ENCODE results near the gene SKAP2. TPM values are rescaled to one million over a fixed set of nuclear protein-coding genes. Genes with fewer than 3 reads are reported as not detected.

The SKAP2 gene
- total RNA-seq, 1 donor from 2014 or later = 3.6 TPM

- H3K4me3 Mint-ChIP-seq = no peak overlapping the region
- no peak overlapping the region for H3K27ac Mint-ChIP-seq
These were observed 155.0 kb downstream of the SKAP2 start for GRCh38 chr7:26709210-26709990.

DNA sequence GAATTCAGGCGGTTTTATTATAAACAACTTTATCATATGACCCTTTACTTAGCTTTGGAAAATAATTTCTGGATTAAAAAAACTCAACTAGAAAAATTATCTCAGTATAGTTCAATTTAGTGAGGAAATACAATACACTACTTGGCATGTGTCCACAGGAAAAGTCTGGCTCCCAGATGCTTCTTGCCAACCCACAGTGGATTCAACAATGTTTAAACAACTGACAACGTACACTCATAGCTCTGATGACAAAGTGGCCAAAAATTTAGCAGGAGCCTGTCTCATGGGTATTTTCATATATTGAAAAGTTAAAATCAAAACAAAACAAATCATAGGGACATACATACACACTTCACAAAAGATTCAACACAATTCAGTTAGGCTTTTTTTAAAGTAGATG lies 158.8 kb downstream of the SKAP2 start:
- DNase-seq = no peak
- no peak overlapping the region for H3K27ac Mint-ChIP-seq
- peaks cover 22% of the 10 kb centered on the region for H3K27me3 Mint-ChIP-seq
- no peaks in the 10 kb centered on the region for H3K4me1 Mint-ChIP-seq
- no peaks in the 10 kb centered on the region for H3K9me3 Mint-ChIP-seq
- intact Hi-C loops (cut with micrococcal nuclease) = no loop called here
- no peak overlapping the region for H3K4me3 Mint-ChIP-seq
- H3K36me3 Mint-ChIP-seq (ENCODE audit: low read depth) = no peaks in the 10 kb centered on the region

More at GRCh38 chr7:26709210-26709990, 155.0 kb downstream of the SKAP2 start:
- H3K9me3 Mint-ChIP-seq = no peaks in the 10 kb centered on the region
- intact Hi-C loops (cut with micrococcal nuclease) = no loop called here
- no peaks in the 10 kb centered on the region for H3K4me1 Mint-ChIP-seq
- no peak for DNase-seq
- peaks cover 10% of the 10 kb centered on the region for H3K27me3 Mint-ChIP-seq
- H3K36me3 Mint-ChIP-seq (ENCODE audit: low read depth) = no peaks in the 10 kb centered on the region

DNA sequence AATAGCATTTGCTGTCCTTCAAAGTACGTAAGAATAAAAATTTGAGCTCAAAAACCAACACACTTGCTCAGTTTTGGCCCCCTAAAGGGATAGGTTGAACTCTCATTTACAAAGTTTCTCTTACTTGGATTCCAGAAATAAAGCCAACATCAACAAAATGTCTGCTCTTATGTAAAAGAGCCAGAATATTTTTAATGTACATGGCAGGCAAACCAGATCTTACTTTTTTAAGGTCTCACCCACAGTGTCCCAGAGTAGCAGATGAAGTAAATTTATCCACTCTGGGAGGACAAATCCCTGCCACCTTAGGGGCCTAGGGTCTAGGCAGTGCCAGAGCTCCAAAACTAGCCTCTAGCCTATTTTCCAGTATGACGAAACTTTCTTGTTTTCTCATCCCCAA lies 159.6 kb downstream of the SKAP2 start:
- H3K36me3 Mint-ChIP-seq (ENCODE audit: low read depth) = no peaks in the 10 kb centered on the region
- no peak for DNase-seq
- intact Hi-C loops (cut with micrococcal nuclease) = no loop called here
- no peaks in the 10 kb centered on the region for H3K4me1 Mint-ChIP-seq
- no peak overlapping the region for H3K4me3 Mint-ChIP-seq
- H3K27me3 Mint-ChIP-seq = peaks cover 22% of the 10 kb centered on the region
- no peak overlapping the region for H3K27ac Mint-ChIP-seq
- no peaks in the 10 kb centered on the region for H3K9me3 Mint-ChIP-seq

- no peaks in the 10 kb centered on the region for H3K9me3 Mint-ChIP-seq
- DNase-seq = no peak
- peaks cover 21% of the 10 kb centered on the region for H3K27me3 Mint-ChIP-seq
- intact Hi-C loops (cut with micrococcal nuclease) = no loop called here
- no peaks in the 10 kb centered on the region for H3K36me3 Mint-ChIP-seq (ENCODE audit: low read depth)
- H3K4me1 Mint-ChIP-seq = no peaks in the 10 kb centered on the region
- H3K27ac Mint-ChIP-seq = no peak overlapping the region
- no peak overlapping the region for H3K4me3 Mint-ChIP-seq
These were observed 160.4 kb downstream of the SKAP2 start for GRCh38 chr7:26704036-26704435.

GRCh38 chr7:26700893-26701292 lies 163.5 kb downstream of the SKAP2 start:
- H3K36me3 Mint-ChIP-seq (ENCODE audit: low read depth) = no peaks in the 10 kb centered on the region
- no peak overlapping the region for H3K27ac Mint-ChIP-seq
- peaks cover 31% of the 10 kb centered on the region for H3K27me3 Mint-ChIP-seq
- no peak for DNase-seq
- intact Hi-C loops (cut with micrococcal nuclease) = no loop called here
- no peaks in the 10 kb centered on the region for H3K9me3 Mint-ChIP-seq
- H3K4me1 Mint-ChIP-seq = peaks cover 1% of the 10 kb centered on the region
- H3K4me3 Mint-ChIP-seq = no peak overlapping the region

GRCh38 chr7:26700386-26700785 lies 164.0 kb downstream of the SKAP2 start:
- intact Hi-C loops (cut with micrococcal nuclease) = no loop called here
- no peaks in the 10 kb centered on the region for H3K36me3 Mint-ChIP-seq (ENCODE audit: low read depth)
- peaks cover 34% of the 10 kb centered on the region for H3K27me3 Mint-ChIP-seq
- DNase-seq = no peak
- peaks cover 1% of the 10 kb centered on the region for H3K4me1 Mint-ChIP-seq
- no peak overlapping the region for H3K4me3 Mint-ChIP-seq
- H3K9me3 Mint-ChIP-seq = no peaks in the 10 kb centered on the region
- no peak overlapping the region for H3K27ac Mint-ChIP-seq

DNA sequence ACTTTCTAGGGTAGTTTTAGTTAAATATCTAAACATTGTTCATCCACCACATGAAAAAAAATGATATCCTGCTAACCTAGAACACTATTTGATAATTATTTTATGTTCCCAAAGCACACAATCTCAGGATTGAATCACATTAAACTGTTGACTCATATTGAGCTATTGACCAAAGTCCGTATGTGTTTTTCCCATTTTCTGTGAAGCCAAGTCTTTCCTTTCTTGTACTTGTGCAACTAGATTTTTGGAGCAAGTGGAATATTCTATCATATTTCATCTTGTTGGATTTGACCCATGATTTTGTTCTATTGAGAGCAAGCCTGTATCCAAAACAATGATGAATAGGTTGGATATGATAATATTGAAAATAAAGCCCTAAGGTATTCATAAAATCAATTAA lies 164.6 kb downstream of the SKAP2 start:
- intact Hi-C loops (cut with micrococcal nuclease) = no loop called here
- Mint-ChIP-seq H3K27ac (no peak overlapping the region), H3K4me1 (peaks cover 1% of the 10 kb centered on the region), H3K27me3 (peaks cover 35% of the 10 kb centered on the region), H3K36me3 (ENCODE audit: low read depth) (no peaks in the 10 kb centered on the region), H3K4me3 (no peak overlapping the region), H3K9me3 (no peaks in the 10 kb centered on the region)
- DNase-seq = no peak

GRCh38 chr7:26698806-26699205 lies 165.6 kb downstream of the SKAP2 start:
- Mint-ChIP-seq H3K36me3 (ENCODE audit: low read depth) (no peaks in the 10 kb centered on the region), H3K27me3 (peaks cover 30% of the 10 kb centered on the region), H3K9me3 (no peaks in the 10 kb centered on the region), H3K27ac (no peak overlapping the region), H3K4me1 (peaks cover 1% of the 10 kb centered on the region), H3K4me3 (no peak overlapping the region)
- intact Hi-C loops (cut with micrococcal nuclease) = no loop called here
- no peak for DNase-seq

DNA sequence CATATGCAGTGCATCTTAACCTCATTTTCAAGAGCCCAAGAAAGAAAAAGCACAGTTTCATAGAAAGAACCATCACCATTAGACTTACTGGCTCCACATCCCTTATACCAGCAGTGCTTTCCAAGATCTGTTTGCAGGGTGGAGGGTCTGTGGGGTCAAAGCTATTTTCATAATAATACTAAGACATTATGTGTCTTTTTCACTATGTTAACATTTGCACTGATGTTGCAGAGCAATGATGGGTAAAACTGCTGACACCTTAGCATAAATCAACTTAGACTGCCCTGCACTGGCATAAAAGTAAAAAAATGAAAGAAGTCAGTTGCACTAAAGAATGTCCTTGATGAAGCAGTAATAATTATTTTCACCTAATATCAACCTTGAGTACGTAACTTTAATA lies 166.2 kb downstream of the SKAP2 start:
- intact Hi-C loops (cut with micrococcal nuclease) = no loop called here
- Mint-ChIP-seq H3K27me3 (peaks cover 30% of the 10 kb centered on the region), H3K9me3 (no peaks in the 10 kb centered on the region), H3K36me3 (ENCODE audit: low read depth) (no peaks in the 10 kb centered on the region), H3K4me1 (peaks cover 1% of the 10 kb centered on the region), H3K4me3 (no peak overlapping the region), H3K27ac (no peak overlapping the region)
- no peak for DNase-seq

DNA sequence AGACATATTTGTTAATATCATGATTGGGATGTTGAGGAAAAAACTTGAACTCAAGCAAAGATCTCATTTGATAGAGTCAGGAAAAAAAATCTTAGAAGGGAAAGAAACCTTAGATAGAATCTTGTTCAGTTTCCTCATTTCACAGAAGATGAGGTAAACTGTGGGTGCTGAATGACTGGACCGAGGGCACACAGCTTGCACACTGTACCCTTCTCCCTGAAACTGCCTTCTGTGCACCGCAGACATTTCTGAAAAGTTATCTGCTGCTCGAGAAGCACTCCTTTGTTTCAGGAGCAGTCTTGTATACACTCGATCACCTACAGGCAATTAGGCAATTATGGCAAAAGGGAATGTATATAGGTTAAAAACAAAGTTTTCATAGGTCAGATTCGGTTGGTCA lies 167.4 kb downstream of the SKAP2 start:
- no peak for DNase-seq
- no peak overlapping the region for H3K27ac Mint-ChIP-seq
- intact Hi-C loops (cut with micrococcal nuclease) = no loop called here
- H3K27me3 Mint-ChIP-seq = peaks cover 30% of the 10 kb centered on the region
- no peaks in the 10 kb centered on the region for H3K36me3 Mint-ChIP-seq (ENCODE audit: low read depth)
- H3K4me3 Mint-ChIP-seq = no peak overlapping the region
- H3K4me1 Mint-ChIP-seq = peaks cover 1% of the 10 kb centered on the region
- no peaks in the 10 kb centered on the region for H3K9me3 Mint-ChIP-seq

GRCh38 chr7:26696161-26696560 lies 168.2 kb downstream of the SKAP2 start:
- no peak overlapping the region for H3K4me3 Mint-ChIP-seq
- peaks cover 35% of the 10 kb centered on the region for H3K27me3 Mint-ChIP-seq
- H3K9me3 Mint-ChIP-seq = no peaks in the 10 kb centered on the region
- DNase-seq = no peak
- H3K4me1 Mint-ChIP-seq = peaks cover 3% of the 10 kb centered on the region
- intact Hi-C loops (cut with micrococcal nuclease) = no loop called here
- H3K36me3 Mint-ChIP-seq (ENCODE audit: low read depth) = no peaks in the 10 kb centered on the region
- H3K27ac Mint-ChIP-seq = no peak overlapping the region

DNA sequence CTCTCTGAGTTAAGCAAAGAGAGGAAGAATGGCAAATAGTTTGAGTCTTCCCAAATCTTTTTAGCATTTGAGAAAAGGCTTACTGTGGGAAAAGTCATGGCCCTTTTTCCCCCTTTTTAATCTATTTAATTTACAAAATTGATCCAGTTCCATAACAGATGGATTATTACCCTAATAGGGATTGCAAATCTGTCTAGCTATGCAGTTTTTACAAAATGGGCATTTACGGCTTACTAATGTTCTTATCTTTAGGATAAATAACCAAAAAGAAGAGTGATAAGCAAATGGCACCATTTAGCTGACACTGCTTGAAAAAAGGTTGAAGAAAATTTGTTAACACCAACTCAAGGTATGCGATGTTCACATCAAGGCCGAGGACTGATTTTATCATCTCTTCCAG lies 169.7 kb downstream of the SKAP2 start:
- DNase-seq = no peak

DNA sequence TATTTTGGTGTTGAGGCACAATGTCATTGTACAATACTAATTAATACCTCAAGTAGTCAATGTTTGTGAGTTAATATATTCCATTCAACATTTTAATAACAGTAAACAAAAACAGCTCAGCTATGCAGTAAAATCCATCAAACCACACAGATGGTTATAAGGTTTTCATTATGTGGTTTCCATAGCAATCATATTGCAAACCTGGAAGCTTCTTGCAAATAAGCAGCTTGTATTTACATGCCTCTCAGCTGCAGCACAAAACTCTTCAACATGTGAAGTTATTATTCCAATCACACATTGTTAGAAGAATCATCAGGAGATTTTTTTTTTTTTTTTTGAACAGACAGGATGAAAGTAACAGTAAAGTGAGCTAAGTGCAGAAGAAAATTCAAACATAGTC lies 170.2 kb downstream of the SKAP2 start:
- peaks cover 33% of the 10 kb centered on the region for H3K27me3 Mint-ChIP-seq
- H3K27ac Mint-ChIP-seq = no peak overlapping the region
- intact Hi-C loops (cut with micrococcal nuclease) = no loop called here
- no peak for DNase-seq
- H3K36me3 Mint-ChIP-seq (ENCODE audit: low read depth) = no peaks in the 10 kb centered on the region
- peaks cover 3% of the 10 kb centered on the region for H3K4me1 Mint-ChIP-seq
- no peak overlapping the region for H3K4me3 Mint-ChIP-seq
- H3K9me3 Mint-ChIP-seq = no peaks in the 10 kb centered on the region

More for the DNA sequence above, 169.7 kb downstream of the SKAP2 start:
- H3K27ac Mint-ChIP-seq = no peak overlapping the region
- no peak overlapping the region for H3K4me3 Mint-ChIP-seq
- peaks cover 3% of the 10 kb centered on the region for H3K4me1 Mint-ChIP-seq
- peaks cover 33% of the 10 kb centered on the region for H3K27me3 Mint-ChIP-seq
- no peaks in the 10 kb centered on the region for H3K9me3 Mint-ChIP-seq
- intact Hi-C loops (cut with micrococcal nuclease) = no loop called here
- H3K36me3 Mint-ChIP-seq (ENCODE audit: low read depth) = no peaks in the 10 kb centered on the region

- intact Hi-C loops (cut with micrococcal nuclease) = no loop called here
- DNase-seq = no peak
- peaks cover 29% of the 10 kb centered on the region for H3K27me3 Mint-ChIP-seq
- H3K9me3 Mint-ChIP-seq = no peaks in the 10 kb centered on the region
- no peaks in the 10 kb centered on the region for H3K36me3 Mint-ChIP-seq (ENCODE audit: low read depth)
- peaks cover 3% of the 10 kb centered on the region for H3K4me1 Mint-ChIP-seq
- no peak overlapping the region for H3K4me3 Mint-ChIP-seq
- H3K27ac Mint-ChIP-seq = no peak overlapping the region
These were observed 172.5 kb downstream of the SKAP2 start for GRCh38 chr7:26691886-26692285.

DNA sequence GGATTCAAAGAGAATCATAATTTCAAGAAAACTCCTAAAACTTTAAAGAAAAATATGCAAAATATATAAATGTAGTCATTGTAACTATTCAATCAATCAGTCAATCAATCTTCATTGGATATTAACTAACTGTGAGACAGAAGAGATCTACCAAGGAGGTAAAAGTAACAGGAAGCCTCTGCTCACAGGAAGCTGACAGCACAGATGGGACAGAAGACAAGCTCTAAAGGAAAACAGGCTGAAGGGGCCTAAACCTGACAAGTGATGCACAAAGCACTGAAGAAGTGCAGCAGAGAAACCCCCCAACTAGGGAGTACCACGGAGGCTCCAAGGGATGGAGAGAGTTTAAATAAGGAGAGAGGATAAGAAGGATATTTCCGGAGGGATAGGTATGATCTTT lies 173.0 kb downstream of the SKAP2 start:
- Mint-ChIP-seq H3K4me3 (no peak overlapping the region), H3K27me3 (peaks cover 29% of the 10 kb centered on the region), H3K27ac (no peak overlapping the region), H3K9me3 (no peaks in the 10 kb centered on the region), H3K36me3 (ENCODE audit: low read depth) (no peaks in the 10 kb centered on the region), H3K4me1 (peaks cover 3% of the 10 kb centered on the region)
- intact Hi-C loops (cut with micrococcal nuclease) = no loop called here
- no peak for DNase-seq
